Measurements from ENCODE around the gene MIDN.

Gene MIDN

DNA sequence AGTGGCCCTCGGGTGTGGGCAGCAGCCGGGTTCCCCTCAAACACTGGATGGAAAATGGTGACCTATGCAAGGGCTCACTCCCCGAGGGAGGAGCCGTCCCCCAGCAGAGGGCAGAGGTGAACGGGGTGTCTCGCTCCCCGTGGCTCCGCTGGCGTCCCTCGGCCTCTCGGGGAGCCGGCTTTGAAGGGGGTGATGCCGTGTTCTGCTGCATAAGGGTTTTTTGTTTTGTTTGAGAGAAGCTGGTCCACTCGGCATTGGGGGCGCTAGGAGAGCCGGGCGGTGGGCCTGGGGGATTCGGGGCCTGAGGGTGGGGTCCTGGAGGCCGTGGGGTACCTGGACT lies 41.3 kb downstream of the MIDN start:
- H4K20me1 ChIP-seq (ENCODE audit: insufficient read depth, low read length) = no peaks in the 10 kb centered on the region
- H3K27ac ChIP-seq (ENCODE audit: low read length) = no peak overlapping the region
- H3F3A ChIP-seq (ENCODE audit: insufficient read depth, low read length) = no peaks in the 10 kb centered on the region
- no peak overlapping the region for H3K4me2 ChIP-seq (ENCODE audit: low read depth, low read length)
- TF ChIP-seq EZH2phosphoT487 (IDR thresholded peaks at IDR 0.05; ENCODE audit: low read length) = no peak
- TF ChIP-seq EZH2 (optimal IDR thresholded peaks at IDR 0.05; ENCODE audit: low read depth, low read length) = no peak
- TF ChIP-seq CTCF (IDR thresholded peaks at IDR 0.05; ENCODE audit: low read length) = no peak
- peaks cover 92% of the 10 kb centered on the region for H3K27me3 ChIP-seq (replicated peaks; ENCODE audit: insufficient read depth, low read length)
- H3K4me1 ChIP-seq (ENCODE audit: low read length) = no peaks in the 10 kb centered on the region
- no peak overlapping the region for H3K4me3 ChIP-seq (ENCODE audit: low read length)
- no peak overlapping the region for H3K9ac ChIP-seq (ENCODE audit: low read length)
- H3K9me2 ChIP-seq (replicated peaks; ENCODE audit: insufficient read depth, low read length) = no peaks in the 10 kb centered on the region
- no peak for DNase-seq
- H3K79me2 ChIP-seq (ENCODE audit: low read length) = no peaks in the 10 kb centered on the region
- no peaks in the 10 kb centered on the region for H3K36me3 ChIP-seq (replicated peaks; ENCODE audit: insufficient read depth, low read length)
- H2AFZ ChIP-seq (ENCODE audit: low read length) = no peak overlapping the region
- H3K9me3 ChIP-seq (replicated peaks; ENCODE audit: insufficient read depth, low read length) = no peaks in the 10 kb centered on the region

GRCh38 chr19:1290196-1290702 lies 41.9 kb downstream of the MIDN start:
- no peaks in the 10 kb centered on the region for H3K79me2 ChIP-seq (ENCODE audit: low read length)
- H3K9ac ChIP-seq (ENCODE audit: low read length) = no peak overlapping the region
- TF ChIP-seq EZH2 (optimal IDR thresholded peaks at IDR 0.05; ENCODE audit: low read depth, low read length) (no peak), EZH2phosphoT487 (IDR thresholded peaks at IDR 0.05; ENCODE audit: low read length) (no peak), CTCF (IDR thresholded peaks at IDR 0.05; ENCODE audit: low read length) (no peak)
- H2AFZ ChIP-seq (ENCODE audit: low read length) = no peak overlapping the region
- H3K4me3 ChIP-seq (ENCODE audit: low read length) = no peak overlapping the region
- H3F3A ChIP-seq (ENCODE audit: insufficient read depth, low read length) = no peaks in the 10 kb centered on the region
- no peaks in the 10 kb centered on the region for H4K20me1 ChIP-seq (ENCODE audit: insufficient read depth, low read length)
- no peaks in the 10 kb centered on the region for H3K36me3 ChIP-seq (replicated peaks; ENCODE audit: insufficient read depth, low read length)
- no peaks in the 10 kb centered on the region for H3K4me1 ChIP-seq (ENCODE audit: low read length)
- no peaks in the 10 kb centered on the region for H3K9me3 ChIP-seq (replicated peaks; ENCODE audit: insufficient read depth, low read length)
- H3K4me2 ChIP-seq (ENCODE audit: low read depth, low read length) = no peak overlapping the region
- no peak for DNase-seq
- no peak overlapping the region for H3K27ac ChIP-seq (ENCODE audit: low read length)
- H3K9me2 ChIP-seq (replicated peaks; ENCODE audit: insufficient read depth, low read length) = no peaks in the 10 kb centered on the region
- peaks cover 92% of the 10 kb centered on the region for H3K27me3 ChIP-seq (replicated peaks; ENCODE audit: insufficient read depth, low read length)

DNA sequence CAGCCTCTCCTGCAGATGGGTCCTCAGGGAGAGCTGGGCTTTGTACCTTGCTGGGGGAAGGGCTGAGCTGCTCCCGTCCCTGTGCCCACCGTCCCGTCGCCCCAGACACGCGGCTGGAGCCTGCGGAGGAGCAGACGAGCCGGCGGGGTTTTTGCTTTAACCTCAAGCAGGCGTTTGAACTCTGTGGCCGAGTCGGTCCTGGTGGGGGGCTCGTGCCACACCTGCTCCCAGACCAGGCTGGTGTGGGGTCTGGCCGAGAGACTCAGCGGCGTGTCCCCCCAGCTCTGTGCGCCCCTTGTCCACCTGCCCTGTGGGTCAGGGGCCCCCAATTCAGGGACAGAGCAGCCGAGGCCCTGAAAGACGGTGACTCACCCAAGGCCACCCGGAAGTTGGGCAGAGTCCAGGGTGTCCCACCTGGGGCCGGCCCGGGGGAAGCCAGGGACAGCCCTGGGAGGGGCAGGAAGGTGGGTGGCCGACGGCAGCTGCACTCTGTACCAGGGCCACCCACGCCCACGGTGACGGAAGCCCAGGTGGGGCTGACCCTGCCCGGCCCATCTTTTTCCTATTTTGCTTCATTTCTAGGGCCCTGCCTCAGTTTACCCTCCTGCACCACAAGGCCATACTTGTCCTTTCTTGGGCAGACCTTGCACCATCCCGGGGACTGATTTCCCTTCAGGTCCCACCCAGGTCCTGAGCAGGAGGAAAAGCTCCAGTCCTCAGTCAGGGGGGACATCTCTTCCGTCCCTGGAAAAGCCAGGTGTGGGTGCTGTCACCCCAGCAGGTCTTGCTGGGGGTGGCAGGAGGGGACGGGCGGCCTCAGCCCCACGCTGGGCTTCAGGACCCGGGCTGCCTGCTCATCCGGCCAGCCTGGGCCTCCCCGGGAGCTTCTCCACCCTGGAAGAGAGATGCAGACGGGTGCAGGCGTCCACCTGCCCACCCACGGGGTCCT lies 42.6 kb downstream of the MIDN start:
- Histone ChIP-seq H3K79me2 (ENCODE audit: low read length) (no peaks in the 10 kb centered on the region), H2AFZ (ENCODE audit: low read length) (no peak overlapping the region), H3K9ac (ENCODE audit: low read length) (no peak overlapping the region), H3K4me2 (ENCODE audit: low read depth, low read length) (no peak overlapping the region), H4K20me1 (ENCODE audit: insufficient read depth, low read length) (no peaks in the 10 kb centered on the region), H3K4me3 (ENCODE audit: low read length) (no peak overlapping the region), H3K36me3 (replicated peaks; ENCODE audit: insufficient read depth, low read length) (no peaks in the 10 kb centered on the region), H3F3A (ENCODE audit: insufficient read depth, low read length) (no peaks in the 10 kb centered on the region), H3K4me1 (ENCODE audit: low read length) (no peaks in the 10 kb centered on the region), H3K27me3 (replicated peaks; ENCODE audit: insufficient read depth, low read length) (peaks cover 96% of the 10 kb centered on the region), H3K9me3 (replicated peaks; ENCODE audit: insufficient read depth, low read length) (no peaks in the 10 kb centered on the region), H3K27ac (ENCODE audit: low read length) (no peak overlapping the region), H3K9me2 (replicated peaks; ENCODE audit: insufficient read depth, low read length) (no peaks in the 10 kb centered on the region)
- DNase-seq = no peak
- TF ChIP-seq EZH2phosphoT487 (IDR thresholded peaks at IDR 0.05; ENCODE audit: low read length) (no peak), CTCF (IDR thresholded peaks at IDR 0.05; ENCODE audit: low read length) (no peak)

Measured in MM.1S (cell line).